Mesenchymal stem cell (in vitro differentiated cells and primary cell): ENCODE data around the gene CDYL.

Source experiments
- DNase-seq: peaks from one replicate; pipeline ENCODE4 v3.0.0-alpha.2; 2013
- H2AFZ ChIP-seq: one replicate; pipeline ENCODE4 v1.6.1; 2013; ENCODE audit warnings: low read depth, mild to moderate bottlenecking, control low read depth, inconsistent platforms, low read length, moderate library complexity
- H2AK5ac ChIP-seq: 2 replicates; pipeline ENCODE4 v1.6.1; 2013; ENCODE audit warnings: low read length, moderate library complexity, mild to moderate bottlenecking, inconsistent platforms; ENCODE audit not compliant: severe bottlenecking
- H2BK120ac ChIP-seq: one replicate; pipeline ENCODE4 v1.6.1; 2013; ENCODE audit warnings: low read depth, mild to moderate bottlenecking, inconsistent platforms, low read length, moderate library complexity
- H2BK12ac ChIP-seq, 2 experiments: one replicate each; pipeline ENCODE4 v1.6.1; 2013; ENCODE audit warnings: inconsistent platforms in 2 of 2, low read length in 2 of 2, mild to moderate bottlenecking in 2 of 2, moderate library complexity in 2 of 2, control low read depth in 1 of 2
- H2BK15ac ChIP-seq: one replicate; pipeline ENCODE4 v1.6.1; 2013; ENCODE audit warnings: mild to moderate bottlenecking, low read depth, inconsistent platforms; ENCODE audit not compliant: poor library complexity, severe bottlenecking
- H2BK5ac ChIP-seq: 2 replicates; pipeline ENCODE4 v1.6.1; 2013; ENCODE audit warnings: low read depth, mild to moderate bottlenecking, low read length, control low read depth, inconsistent platforms; ENCODE audit not compliant: poor library complexity, severe bottlenecking
- H3K14ac ChIP-seq, 2 experiments: one replicate each; pipeline ENCODE4 v1.6.1; 2013; ENCODE audit warnings: inconsistent platforms in 2 of 2, low read length in 2 of 2, control low read depth in 1 of 2, mild to moderate bottlenecking in 1 of 2, moderate library complexity in 1 of 2
- H3K18ac ChIP-seq, 2 experiments: one replicate each; pipeline ENCODE4 v1.6.1; 2013; ENCODE audit warnings: inconsistent platforms in 2 of 2, low read length in 2 of 2, control low read depth in 1 of 2, low read depth in 1 of 2, mild to moderate bottlenecking in 1 of 2
- H3K23ac ChIP-seq, 2 experiments: one replicate each; pipeline ENCODE4 v1.6.1; 2013; ENCODE audit warnings: inconsistent platforms in 2 of 2, low read length in 2 of 2, mild to moderate bottlenecking in 2 of 2, moderate library complexity in 2 of 2, control low read depth in 1 of 2
- H3K27ac ChIP-seq: 2 replicates; pipeline ENCODE4 v1.5.1; 2013; ENCODE audit warnings: mild to moderate bottlenecking, moderate library complexity, low read length, control low read depth, inconsistent platforms; ENCODE audit not compliant: poor library complexity, severe bottlenecking
- H3K27me3 ChIP-seq, 2 experiments: 2 replicates each; pipeline versions ENCODE4 v1.6.1 to v1.7.0; 2013; ENCODE audit warnings: low read length in 2 of 2, mild to moderate bottlenecking in 2 of 2, moderate library complexity in 2 of 2, control low read depth in 1 of 2, inconsistent platforms in 1 of 2; ENCODE audit not compliant: control insufficient read depth in 1 of 2, insufficient read depth in 1 of 2
- H3K36me3 ChIP-seq, 2 experiments: 2 replicates each; pipeline versions ENCODE4 v1.6.1 to v1.7.0; 2013; ENCODE audit warnings: low read length in 2 of 2, control low read depth in 1 of 2, inconsistent platforms in 1 of 2, low read depth in 1 of 2, mild to moderate bottlenecking in 1 of 2; ENCODE audit not compliant: insufficient read depth in 2 of 2, control insufficient read depth in 1 of 2
- H3K4ac ChIP-seq, 2 experiments: one replicate each; pipeline ENCODE4 v1.6.1; 2013; ENCODE audit warnings: inconsistent platforms in 2 of 2, low read length in 2 of 2, mild to moderate bottlenecking in 2 of 2, moderate library complexity in 2 of 2, control low read depth in 1 of 2, low read depth in 1 of 2
- H3K4me1 ChIP-seq: 2 replicates; pipeline ENCODE4 v1.6.1; 2013; ENCODE audit warnings: low read depth, low read length, control low read depth; ENCODE audit not compliant: control insufficient read depth, insufficient read depth
- H3K4me2 ChIP-seq: 2 replicates; pipeline ENCODE4 v1.6.1; 2013; ENCODE audit warnings: low read length, mild to moderate bottlenecking, inconsistent platforms; ENCODE audit not compliant: poor library complexity, severe bottlenecking
- H3K4me3 ChIP-seq, 2 experiments: 2 replicates each; pipeline versions ENCODE4 v1.5.1 to v1.7.0; 2013; ENCODE audit warnings: low read length in 2 of 2, mild to moderate bottlenecking in 2 of 2, control low read depth in 1 of 2, low read depth in 1 of 2; ENCODE audit not compliant: insufficient read depth in 1 of 2
- H3K79me1 ChIP-seq: replicated peaks from 2 replicates; pipeline ENCODE4 v1.6.1; 2013; ENCODE audit warnings: mild to moderate bottlenecking, control low read depth, low read length, inconsistent platforms; ENCODE audit not compliant: poor library complexity, severe bottlenecking
- H3K9ac ChIP-seq: 2 replicates; pipeline ENCODE4 v1.7.0; 2013; ENCODE audit warnings: mild to moderate bottlenecking, low read length, moderate library complexity
- H3K9me3 ChIP-seq: 2 replicates; pipeline ENCODE4 v1.7.0; 2013; ENCODE audit warnings: mild to moderate bottlenecking, low read length; ENCODE audit not compliant: control insufficient read depth
- H4K8ac ChIP-seq: one replicate; pipeline ENCODE4 v1.6.1; 2013; ENCODE audit warnings: inconsistent platforms, mild to moderate bottlenecking, low read length, moderate library complexity
- H4K91ac ChIP-seq: one replicate; pipeline ENCODE4 v1.6.1; 2013; ENCODE audit warnings: mild to moderate bottlenecking, low read length, inconsistent platforms
- WGBS: methylation state at CpG from one replicate; pipeline ENCODE4 v1.1.7; 2013; ENCODE audit warnings: mixed read lengths; 5-methylcytosine and 5-hydroxymethylcytosine counted together

CDYL gene

DNA sequence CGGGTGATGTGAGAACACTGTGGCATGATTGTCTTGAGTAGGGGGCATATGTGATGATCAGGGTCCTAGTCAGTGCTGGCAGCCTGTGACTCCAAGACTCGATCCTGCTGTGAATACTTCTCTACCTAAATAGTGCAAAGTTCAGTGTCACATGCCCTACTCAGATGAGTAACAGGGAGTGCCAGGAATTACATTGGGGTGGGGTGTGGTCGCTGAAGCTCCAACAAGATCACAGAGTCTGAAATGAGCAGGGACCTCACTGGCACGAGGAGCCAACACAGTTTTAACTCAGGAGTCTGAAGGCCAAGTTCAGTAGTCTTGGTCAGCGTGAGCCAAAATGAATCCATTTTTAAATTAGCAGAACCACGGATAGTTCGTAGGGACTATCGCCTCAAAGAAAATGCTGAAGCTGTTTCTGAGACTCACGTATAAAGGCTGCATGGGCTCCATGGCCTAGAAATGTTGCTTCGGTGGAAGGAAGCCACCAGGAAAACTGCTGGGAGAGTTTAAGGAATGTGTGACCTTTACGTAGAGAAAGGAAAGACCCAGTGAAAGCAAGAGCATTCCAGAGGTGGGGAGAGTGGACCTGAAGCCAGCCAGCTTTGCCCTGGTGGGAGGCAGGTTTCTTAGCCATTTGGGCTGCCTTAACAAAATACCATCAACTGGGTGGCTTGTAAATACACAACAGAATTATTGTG lies 155.5 kb downstream of the CDYL start:
- no peak overlapping the region for H4K8ac ChIP-seq
- 81% methylated on average over 10 of the region's 11 CpGs for WGBS

DNA sequence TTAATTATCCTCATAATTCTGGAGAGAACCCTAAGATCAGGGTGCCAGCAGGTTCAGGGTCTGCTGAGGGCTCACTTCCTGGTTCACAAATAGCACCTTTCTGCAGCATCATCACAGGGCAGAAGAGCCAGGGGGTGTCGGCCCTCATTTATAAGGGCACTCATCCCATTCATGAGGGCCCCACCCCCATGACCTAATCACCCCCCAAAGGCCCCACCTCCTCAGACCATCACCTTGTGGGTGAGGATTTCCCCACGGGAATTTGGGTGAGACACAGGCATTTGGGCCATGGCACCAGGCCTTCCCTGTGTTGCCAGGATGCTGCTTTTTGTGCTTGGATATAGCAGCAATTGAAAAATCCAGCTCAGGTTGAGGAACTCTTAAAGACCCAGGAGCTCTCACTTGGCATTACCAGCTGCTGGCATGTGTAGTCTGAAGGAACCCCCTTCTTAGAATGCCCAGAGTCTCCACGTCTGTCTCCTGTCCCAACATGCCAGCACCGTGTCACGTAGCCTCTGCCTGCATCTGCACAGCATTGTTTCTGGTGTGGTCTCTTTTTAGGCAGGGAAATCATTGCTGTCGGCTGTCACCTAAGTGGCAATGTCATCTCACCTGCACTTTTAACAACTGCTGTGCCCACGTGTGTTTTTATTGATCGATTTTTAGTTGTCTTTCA lies 156.2 kb downstream of the CDYL start:
- H3K4me3 ChIP-seq: no peak overlapping the region
- H3K4me2 ChIP-seq: no peak overlapping the region
- peaks cover 6 to 7% of the 10 kb centered on the region in 2 experiments for H3K36me3 ChIP-seq
- H4K8ac ChIP-seq: peak overlapping the region; percentile 63
- H2BK5ac ChIP-seq: no peak overlapping the region
- peak overlapping the region; percentile 14 to 59 for H3K18ac ChIP-seq
- H3K79me1 ChIP-seq: peaks cover 45% of the 10 kb centered on the region
- H3K9me3 ChIP-seq: no peaks in the 10 kb centered on the region
- no peak overlapping the region for H2BK120ac ChIP-seq
- no peak overlapping the region for H2AK5ac ChIP-seq
- no peak overlapping the region for H3K23ac ChIP-seq
- H3K14ac ChIP-seq: peak overlapping the region in 1 of 2 experiments; percentile 68
- 95% methylated on average over 8 of the region's 8 CpGs for WGBS
- no peaks in the 10 kb centered on the region for H3K27me3 ChIP-seq
- DNase-seq: no peak
- no peak overlapping the region for H3K9ac ChIP-seq
- H3K27ac ChIP-seq: no peak overlapping the region
- H3K4me1 ChIP-seq: peaks cover 10% of the 10 kb centered on the region
- H2BK12ac ChIP-seq: peak overlapping the region in 1 of 2 experiments; percentile 10
- peak overlapping the region; percentile 55 for H2BK15ac ChIP-seq
- H3K4ac ChIP-seq: no peak overlapping the region
- H2AFZ ChIP-seq: no peak overlapping the region
- no peak overlapping the region for H4K91ac ChIP-seq

More for the DNA sequence above, 155.5 kb downstream of the CDYL start:
- peaks cover 46% of the 10 kb centered on the region for H3K79me1 ChIP-seq
- H2BK15ac ChIP-seq: no peak overlapping the region
- H3K27ac ChIP-seq: no peak overlapping the region
- peaks cover 11% of the 10 kb centered on the region for H3K4me1 ChIP-seq
- no peak overlapping the region for H3K4me3 ChIP-seq
- H3K27me3 ChIP-seq: no peaks in the 10 kb centered on the region
- no peak overlapping the region for H3K4ac ChIP-seq
- no peaks in the 10 kb centered on the region for H3K9me3 ChIP-seq
- H2BK12ac ChIP-seq: peak overlapping the region in 1 of 2 experiments; percentile 4
- H3K4me2 ChIP-seq: no peak overlapping the region
- no peak overlapping the region for H2AK5ac ChIP-seq
- peak overlapping the region in 1 of 2 experiments; percentile 48 for H3K18ac ChIP-seq
- no peak overlapping the region for H2AFZ ChIP-seq
- no peak overlapping the region for H2BK5ac ChIP-seq
- H2BK120ac ChIP-seq: no peak overlapping the region
- H3K23ac ChIP-seq: no peak overlapping the region
- no peak overlapping the region for H4K91ac ChIP-seq
- H3K36me3 ChIP-seq: peaks cover 6 to 7% of the 10 kb centered on the region in 2 experiments
- no peak overlapping the region for H3K9ac ChIP-seq
- peak overlapping the region in 1 of 2 experiments; percentile 64 for H3K14ac ChIP-seq
- DNase-seq: no peak

DNA sequence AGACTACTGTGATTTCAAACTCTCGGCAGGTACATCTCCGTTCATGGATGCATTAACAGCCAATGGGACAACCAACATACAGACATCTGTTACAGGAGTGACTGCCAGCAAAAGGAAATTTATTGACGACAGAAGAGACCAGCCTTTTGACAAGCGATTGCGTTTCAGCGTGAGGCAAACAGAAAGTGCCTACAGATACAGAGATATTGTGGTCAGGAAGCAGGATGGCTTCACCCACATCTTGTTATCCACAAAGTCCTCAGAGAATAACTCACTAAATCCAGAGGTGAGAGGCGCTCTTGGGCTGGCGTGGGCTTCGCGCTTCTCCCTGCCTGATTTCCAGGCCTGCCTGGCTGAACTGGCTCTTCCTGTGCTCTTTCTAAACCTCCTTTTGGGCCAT lies 159.3 kb downstream of the CDYL start:
- H3K4me2 ChIP-seq: no peak overlapping the region
- no peak overlapping the region for H3K4me3 ChIP-seq
- WGBS: 97% methylated on average over 10 of the region's 10 CpGs
- H2BK15ac ChIP-seq: no peak overlapping the region
- DNase-seq: no peak
- no peak overlapping the region for H2BK120ac ChIP-seq
- peaks cover 6 to 12% of the 10 kb centered on the region in 2 experiments for H3K36me3 ChIP-seq
- no peak overlapping the region for H2AFZ ChIP-seq
- H3K79me1 ChIP-seq: peaks cover 57% of the 10 kb centered on the region
- no peak overlapping the region for H3K23ac ChIP-seq
- no peak overlapping the region for H3K27ac ChIP-seq
- no peaks in the 10 kb centered on the region for H3K27me3 ChIP-seq
- H2AK5ac ChIP-seq: no peak overlapping the region
- peaks cover 10% of the 10 kb centered on the region for H3K4me1 ChIP-seq
- no peak overlapping the region for H3K4ac ChIP-seq
- no peak overlapping the region for H3K9ac ChIP-seq
- peak overlapping the region; percentile 72 for H4K8ac ChIP-seq
- no peak overlapping the region for H3K14ac ChIP-seq
- H3K18ac ChIP-seq: no peak overlapping the region
- no peaks in the 10 kb centered on the region for H3K9me3 ChIP-seq
- H2BK12ac ChIP-seq: peak overlapping the region in 1 of 2 experiments; percentile 79
- peak overlapping the region; percentile 34 for H4K91ac ChIP-seq
- no peak overlapping the region for H2BK5ac ChIP-seq

DNA sequence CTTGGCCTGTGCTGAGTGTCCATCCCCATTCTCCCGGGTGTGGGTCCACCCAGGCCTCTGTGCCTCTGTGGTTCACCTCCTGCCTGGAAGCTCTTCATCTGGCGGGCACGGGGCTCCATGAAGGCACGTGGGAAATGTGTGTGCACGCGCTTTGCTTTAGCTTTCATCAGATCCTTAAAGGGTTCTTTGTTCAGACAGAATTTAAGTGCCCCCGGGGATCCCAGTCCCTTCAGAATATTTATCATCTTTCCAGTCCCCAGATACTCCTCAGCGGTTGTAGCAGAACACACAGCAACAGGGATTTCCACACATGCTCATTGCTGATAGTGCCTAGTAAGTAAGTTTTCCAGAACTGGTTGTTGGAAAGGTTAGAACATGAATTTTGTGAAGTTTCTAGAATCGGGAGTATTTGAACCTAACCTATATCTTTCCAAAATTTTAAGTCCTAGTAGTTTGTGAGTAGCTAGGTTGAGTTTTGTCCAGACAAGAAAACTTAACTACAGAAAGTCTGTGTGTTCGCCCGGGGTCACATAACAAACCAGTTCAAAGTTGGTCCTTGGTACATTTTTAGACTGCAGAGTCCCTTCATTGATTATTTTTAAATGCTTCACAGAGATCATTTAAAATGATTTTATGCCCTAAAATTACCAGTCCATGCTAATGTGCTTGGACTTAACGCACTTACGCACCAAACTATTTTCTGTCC lies 159.9 kb downstream of the CDYL start:
- Histone ChIP-seq H3K4me2 (no peak overlapping the region), H2BK5ac (no peak overlapping the region), H3K14ac (no peak overlapping the region), H2AK5ac (no peak overlapping the region), H3K4me3 (no peak overlapping the region), H2AFZ (no peak overlapping the region), H3K79me1 (peaks cover 55% of the 10 kb centered on the region), H2BK120ac (no peak overlapping the region), H3K27ac (no peak overlapping the region), H3K27me3 (no peaks in the 10 kb centered on the region), H3K9me3 (no peaks in the 10 kb centered on the region), H3K4ac (no peak overlapping the region), H2BK15ac (no peak overlapping the region), H4K91ac (peak overlapping the region; percentile 34), H3K4me1 (peaks cover 15% of the 10 kb centered on the region), H3K23ac (no peak overlapping the region), H2BK12ac (peak overlapping the region in 1 of 2 experiments; percentile 79), H3K36me3 (peaks cover 6 to 12% of the 10 kb centered on the region in 2 experiments), H3K9ac (peak overlapping the region; percentile 42), H3K18ac (no peak overlapping the region), H4K8ac (no peak overlapping the region)
- DNase-seq: no peak
- WGBS: 72% methylated on average over 7 of the region's 13 CpGs
